ENCODE results near the gene PRM2. TPM values are rescaled to one million over a fixed set of nuclear protein-coding genes. Genes with fewer than 3 reads are reported as not detected.
"Not testable (repeated sequence)": the region's sequence is repeated elsewhere in the genome, so short reads cannot be mapped to it uniquely, and the experiment has no call there.

PRM2 gene
- total RNA-seq, 1 donor from 2014 or later, result not detected

- not testable (repeated sequence) for DNase-seq
These were observed 13.4 kb upstream of the PRM2 start for GRCh38 chr16:11289696-11290095.

- no peak for DNase-seq
These were observed 12.9 kb upstream of the PRM2 start for GRCh38 chr16:11289202-11289601.

DNA sequence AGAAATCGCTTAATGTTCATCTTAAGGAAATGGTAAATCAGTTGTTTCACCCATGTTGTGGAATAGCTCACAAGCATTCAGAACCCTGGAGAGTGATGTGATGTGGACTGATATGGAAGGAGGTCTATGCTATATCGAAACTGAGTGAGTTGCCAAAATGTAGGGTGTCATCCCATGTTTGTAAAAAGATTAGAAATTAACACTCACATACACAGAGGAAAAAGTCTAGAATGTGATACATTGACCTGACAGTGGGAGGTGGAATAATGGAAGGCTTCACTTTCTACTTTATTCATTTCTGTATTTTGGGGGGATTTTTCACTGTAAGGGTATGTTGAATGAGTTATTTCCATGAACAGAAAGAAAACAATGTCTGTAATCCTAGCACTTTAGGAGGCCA lies 9.6 kb upstream of the PRM2 start:
- DNase-seq, result no peak

DNA sequence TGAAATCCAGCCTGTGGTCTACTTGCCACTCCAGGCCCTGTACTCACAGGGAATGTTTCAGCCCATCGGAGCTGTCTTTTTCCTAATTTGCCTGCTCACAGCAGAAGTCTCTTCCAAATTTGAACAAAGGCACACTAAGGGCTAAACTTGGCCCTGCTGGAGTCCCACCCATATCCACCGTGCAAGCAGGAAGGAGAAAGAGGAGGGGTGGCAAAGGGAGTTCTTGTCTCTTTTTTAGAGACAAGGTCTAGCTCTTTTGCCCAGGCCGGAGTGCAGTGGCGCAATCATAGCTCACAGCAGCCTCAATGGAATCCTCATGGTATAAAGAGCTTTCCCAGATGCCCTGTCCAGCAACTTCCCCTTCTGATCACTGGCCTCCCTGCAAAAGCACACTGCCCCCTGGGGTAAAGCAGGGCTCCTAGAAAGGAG lies 7.6 kb upstream of the PRM2 start:
- no peak for DNase-seq

GRCh38 chr16:11280616-11281522 lies 4.6 kb upstream of the PRM2 start, which contains the start of gene PRM1:
Gene PRM1, minus strand, starts transcription at chr16:11281330. Its CDS starts 92 bp downstream, at chr16:11281238.
- DNase-seq, result no peak

GRCh38 chr16:11278681-11279628 lies 2.7 kb upstream of the PRM2 start:
- DNase-seq, result no peak

GRCh38 chr16:11277607-11278337 lies 1.5 kb upstream of the PRM2 start:
- DNase-seq, result no peak

DNA sequence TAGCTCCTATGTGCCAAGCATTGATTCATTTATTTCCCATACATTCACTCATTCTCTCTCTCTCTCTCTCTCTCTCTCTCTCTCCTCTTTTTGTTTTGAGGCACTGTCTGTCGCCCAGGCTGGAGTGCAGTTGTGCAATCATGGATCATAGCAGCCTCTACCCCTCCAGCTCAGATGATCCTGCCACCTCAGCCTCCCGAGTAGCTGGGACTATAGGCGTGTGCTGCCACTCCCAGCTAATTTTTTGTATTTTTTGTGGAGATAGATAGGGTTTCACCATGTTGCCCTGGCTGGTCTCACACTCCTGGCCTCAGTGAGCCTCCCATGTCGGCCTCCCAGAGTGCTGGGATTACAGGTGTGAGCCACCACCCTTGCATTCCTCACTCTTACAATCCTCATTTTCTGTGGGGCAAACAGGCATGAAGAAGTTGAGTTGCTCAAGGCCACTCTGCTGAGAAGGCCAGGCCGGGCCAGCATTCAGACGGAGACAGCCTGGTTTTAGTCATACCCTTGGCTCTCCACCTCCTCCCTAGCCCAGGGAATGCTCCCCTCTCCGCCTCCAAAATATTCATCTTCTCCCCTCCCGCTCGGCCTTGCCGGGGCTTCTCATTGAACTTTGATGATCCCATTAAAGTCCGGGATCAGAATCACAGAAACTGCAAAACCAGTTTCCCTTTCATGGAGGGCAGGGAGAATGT lies 765 bp upstream of the PRM2 start:
- DNase-seq, result no peak

DNA sequence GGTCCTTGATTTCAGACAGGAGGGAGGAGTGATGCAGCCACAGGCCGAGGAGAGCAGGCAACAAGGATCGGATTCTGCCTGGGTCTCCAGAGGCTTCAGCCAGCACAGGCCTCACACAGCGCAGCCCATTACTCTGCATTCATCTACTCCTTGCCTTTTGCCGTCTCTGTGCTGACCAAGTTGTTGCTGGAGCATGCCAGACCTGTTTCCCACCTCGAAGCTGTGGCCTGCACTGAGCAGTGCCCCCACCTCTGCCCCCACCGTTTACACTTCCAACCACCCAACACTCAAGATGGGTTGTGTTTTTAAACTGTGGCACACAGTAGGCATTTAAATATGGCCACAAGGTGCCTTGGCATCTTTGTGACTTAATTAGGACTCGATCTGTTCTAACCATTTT lies 1.3 kb downstream of the PRM2 start:
- no peak for DNase-seq

GRCh38 chr16:11273721-11274324 lies 2.5 kb downstream of the PRM2 start:
- DNase-seq, result no peak

GRCh38 chr16:11272921-11273720 lies 3.2 kb downstream of the PRM2 start, which contains the start of gene PRM3:
Gene PRM3, minus strand, starts transcription at chr16:11273629. Its CDS starts 34 bp downstream, at chr16:11273595.
- DNase-seq, result no peak

GRCh38 chr16:11272484-11272883 lies 3.8 kb downstream of the PRM2 start:
- DNase-seq, result no peak

DNA sequence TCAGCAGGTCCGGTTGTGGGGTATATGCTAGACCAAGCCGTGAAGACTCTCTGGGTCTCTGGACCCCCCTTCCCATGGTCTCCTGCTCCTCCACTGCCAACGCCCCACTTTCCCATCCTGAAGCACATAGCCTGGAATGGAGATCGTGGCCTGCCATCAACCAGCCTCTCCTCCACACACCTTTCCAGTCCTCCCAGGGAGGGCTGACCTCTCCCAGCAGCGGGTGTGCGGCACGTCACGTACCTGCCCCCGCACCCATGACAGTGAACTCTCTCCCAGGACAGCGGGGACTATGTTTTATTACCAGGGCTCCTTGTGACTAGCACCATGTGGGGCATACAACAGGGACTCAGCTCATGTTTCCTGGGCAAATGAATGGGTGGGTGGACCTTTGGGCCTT lies 4.7 kb downstream of the PRM2 start:
- DNase-seq, result no peak

DNA sequence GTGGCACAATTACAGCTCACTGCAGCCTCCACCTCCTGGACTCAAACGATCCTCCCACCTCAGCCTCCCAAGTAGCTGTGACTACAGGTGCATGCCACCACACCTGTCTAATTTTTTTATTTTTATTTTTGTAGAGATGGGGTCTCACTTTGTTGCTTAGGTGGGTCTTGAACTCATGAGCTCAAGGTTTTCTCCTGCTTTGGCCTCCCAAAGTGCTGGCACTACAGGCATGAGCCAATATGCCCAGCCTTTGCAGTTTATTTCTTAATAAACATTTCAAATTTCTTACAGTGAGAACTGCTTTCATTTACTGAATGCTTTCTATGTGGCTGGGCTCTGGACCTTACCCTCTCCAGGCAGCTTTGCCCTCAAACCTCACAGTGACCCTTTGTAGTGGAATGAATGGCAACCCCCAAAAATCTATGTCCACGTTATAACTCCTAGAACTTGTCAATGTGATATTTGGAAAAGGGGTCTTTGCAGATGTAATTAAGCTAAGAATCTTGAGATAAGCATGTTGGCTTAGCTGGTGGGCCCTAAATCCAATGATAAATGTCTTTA lies 5.6 kb downstream of the PRM2 start:
- DNase-seq, result no peak

DNA sequence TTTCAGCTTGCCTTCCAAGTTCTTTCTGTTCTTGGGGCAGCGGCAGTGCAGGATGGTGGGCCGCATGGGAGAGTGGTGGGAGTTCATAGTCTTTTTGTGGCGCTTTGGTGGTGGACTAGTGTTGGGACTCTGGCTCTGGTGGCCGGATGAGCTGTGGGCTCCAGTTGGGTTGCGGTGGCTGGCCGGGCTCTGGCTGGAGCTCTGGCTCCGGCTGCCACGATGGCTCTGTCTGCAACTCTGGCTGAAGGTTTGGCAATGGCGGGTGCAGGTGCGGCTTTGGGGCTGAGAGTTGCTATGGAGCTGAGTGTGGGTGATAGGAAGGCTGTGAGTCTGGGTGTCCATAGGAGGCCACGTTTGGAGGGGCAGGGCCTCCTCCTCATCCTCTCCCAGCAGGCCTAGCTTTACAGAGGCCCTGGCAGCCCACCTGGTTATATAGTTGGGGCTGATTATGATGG lies 7.3 kb downstream of the PRM2 start, which contains the start of gene TNP2:
TNP2 (minus strand) TSS at position 405 of the 455 bp plus-strand sequence; CDS start at position 342, 63 bp downstream.
- DNase-seq, result no peak

DNA sequence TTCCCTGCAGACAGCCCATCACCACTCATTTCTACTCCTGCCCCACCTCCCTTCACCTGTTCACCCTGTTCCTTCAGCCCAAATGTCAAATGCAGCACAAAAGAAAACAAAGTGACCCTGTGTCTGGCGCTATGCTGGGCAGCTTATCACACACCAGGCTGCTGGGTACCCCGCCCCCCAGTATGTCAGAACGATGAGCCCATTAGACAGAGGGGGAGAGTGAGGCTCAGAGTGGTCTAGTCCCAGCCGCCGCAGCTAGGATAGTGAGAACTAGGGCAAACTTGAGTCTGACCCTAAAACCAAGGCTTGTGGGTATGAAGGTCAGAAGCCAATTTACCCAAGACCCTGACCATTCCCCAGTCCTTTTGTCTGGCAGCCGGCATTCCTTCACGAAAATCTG lies 11.2 kb downstream of the PRM2 start:
- no peak for DNase-seq

GRCh38 chr16:11264155-11264832 lies 12.0 kb downstream of the PRM2 start:
- DNase-seq, result no peak

DNA sequence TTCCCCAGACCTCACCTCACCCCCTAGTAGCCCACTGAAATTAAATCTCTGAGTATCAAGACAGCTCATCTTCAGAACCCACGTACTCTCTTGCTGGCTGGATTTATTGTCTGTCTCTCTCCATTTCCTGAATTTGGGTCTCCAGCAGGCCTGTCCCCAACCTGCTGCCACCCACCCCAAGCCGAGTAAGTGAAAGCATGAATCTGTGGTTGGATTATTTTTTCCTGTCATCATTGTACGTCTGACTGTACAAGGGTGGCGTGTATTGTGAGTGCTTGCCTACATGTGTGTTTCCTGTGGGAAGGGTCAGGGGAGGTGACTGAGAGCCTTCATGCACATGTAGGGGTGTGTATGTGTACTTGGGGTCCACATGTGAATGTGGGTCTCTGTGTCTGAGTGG lies 12.5 kb downstream of the PRM2 start:
- no peak for DNase-seq

GRCh38 chr16:11262915-11263314 lies 13.4 kb downstream of the PRM2 start:
- DNase-seq, result no peak
